Fibroblast of lung (primary cell): ENCODE data around the gene TESK2. TPM values are rescaled to one million over a fixed set of nuclear protein-coding genes. Genes with fewer than 3 reads are reported as not detected.

ENCODE experiments used
- DNase-seq, 2 donors: peaks; one replicate each; pipeline versions ENCODE4 v3.0.0 to v3.0.0-alpha.2; 2010; ENCODE audit warnings: low read depth in 2 of 2
- H2AFZ ChIP-seq: 2 replicates; pipeline ENCODE4 v1.5.1; 2012; ENCODE audit warnings: low read length, control low read depth, inconsistent platforms
- H3K27ac ChIP-seq: 2 replicates; pipeline ENCODE4 v1.5.1; 2011; ENCODE audit warnings: low read length, control low read depth; ENCODE audit not compliant: insufficient read depth
- H3K27me3 ChIP-seq: 2 replicates; pipeline ENCODE4 v1.5.1; 2011; ENCODE audit warnings: mild to moderate bottlenecking, low read length; ENCODE audit not compliant: control insufficient read depth, insufficient read depth
- H3K36me3 ChIP-seq: 2 replicates; pipeline ENCODE4 v1.5.1; 2011; ENCODE audit warnings: low read length; ENCODE audit not compliant: control insufficient read depth, insufficient read depth
- H3K4me1 ChIP-seq: 2 replicates; pipeline ENCODE4 v1.5.1; 2011; ENCODE audit warnings: low read length; ENCODE audit not compliant: control insufficient read depth, insufficient read depth; ENCODE audit errors: extremely low read depth
- H3K4me2 ChIP-seq: 2 replicates; pipeline ENCODE4 v1.5.1; 2011; ENCODE audit warnings: low read length, control low read depth; ENCODE audit not compliant: insufficient read depth; ENCODE audit errors: extremely low read depth
- H3K4me3 ChIP-seq, 4 experiments: fragments of 200-600 bp in 1 of 4; sonication (generic) in 1 of 4; replicated peaks in 1 of 4; 2 replicates each; pipeline ENCODE4 v1.5.1; 2011 to 2016; ENCODE audit warnings: low read length in 4 of 4, low read depth in 3 of 4, mild to moderate bottlenecking in 3 of 4, control low read depth in 2 of 4, inconsistent platforms in 1 of 4, mixed read lengths in 1 of 4; ENCODE audit not compliant: insufficient read depth in 1 of 4; ENCODE audit errors: control extremely low read depth in 1 of 4
- H3K79me2 ChIP-seq: 2 replicates; pipeline ENCODE4 v1.5.1; 2012; ENCODE audit warnings: mild to moderate bottlenecking, low read length, inconsistent platforms; ENCODE audit not compliant: control insufficient read depth, insufficient read depth
- H3K9ac ChIP-seq: 2 replicates; pipeline ENCODE4 v1.5.1; 2011; ENCODE audit warnings: mild to moderate bottlenecking, low read length, control low read depth; ENCODE audit not compliant: insufficient read depth
- H3K9me3 ChIP-seq: 2 replicates; pipeline ENCODE4 v1.5.1; 2012; ENCODE audit warnings: low read depth, low read length; ENCODE audit not compliant: control insufficient read depth, insufficient read depth
- H4K20me1 ChIP-seq: 2 replicates; pipeline ENCODE4 v1.5.1; 2011; ENCODE audit warnings: low read length; ENCODE audit not compliant: control insufficient read depth, insufficient read depth; ENCODE audit errors: extremely low read depth
- CTCF ChIP-seq, 2 donors: IDR thresholded peaks in 1 of 2; conservative IDR thresholded peaks in 1 of 2; 1 replicate in 1 of 2; 2 replicates in 1 of 2; pipeline ENCODE4 v1.5.1; 2011 to 2012; ENCODE audit warnings: low read length in 2 of 2, control low read depth in 1 of 2, inconsistent platforms in 1 of 2, low read depth in 1 of 2, mild to moderate bottlenecking in 1 of 2
- EZH2 ChIP-seq: IDR thresholded peaks from 2 replicates; pipeline ENCODE4 v1.5.1; 2012; ENCODE audit warnings: low read length, control low read depth, mild to moderate bottlenecking; ENCODE audit errors: missing control alignments
- polyA plus RNA-seq, 2 donors: library from polyadenylated mRNA; depleted of rRNA in 1 of 2; stranded (reverse) in 1 of 2; unstranded in 1 of 2; fragments of >200 nt; gene quantifications; 2 replicates each; pipeline ENCODE4 v1.2.1, GENCODE V29; 2011 to 2012; ENCODE audit warnings: missing spikeins in 1 of 2
- total RNA-seq: library from RNA; depleted of rRNA; stranded (reverse); fragments of >200 nt; gene quantifications from 2 replicates; pipeline ENCODE4 v1.2.1, GENCODE V29; 2014

Gene TESK2
- total and polyA plus RNA-seq, 2 donors (not counting 1 experiment from before 2014, with no cell fraction given) = 1.7 to 4.3 TPM

DNA sequence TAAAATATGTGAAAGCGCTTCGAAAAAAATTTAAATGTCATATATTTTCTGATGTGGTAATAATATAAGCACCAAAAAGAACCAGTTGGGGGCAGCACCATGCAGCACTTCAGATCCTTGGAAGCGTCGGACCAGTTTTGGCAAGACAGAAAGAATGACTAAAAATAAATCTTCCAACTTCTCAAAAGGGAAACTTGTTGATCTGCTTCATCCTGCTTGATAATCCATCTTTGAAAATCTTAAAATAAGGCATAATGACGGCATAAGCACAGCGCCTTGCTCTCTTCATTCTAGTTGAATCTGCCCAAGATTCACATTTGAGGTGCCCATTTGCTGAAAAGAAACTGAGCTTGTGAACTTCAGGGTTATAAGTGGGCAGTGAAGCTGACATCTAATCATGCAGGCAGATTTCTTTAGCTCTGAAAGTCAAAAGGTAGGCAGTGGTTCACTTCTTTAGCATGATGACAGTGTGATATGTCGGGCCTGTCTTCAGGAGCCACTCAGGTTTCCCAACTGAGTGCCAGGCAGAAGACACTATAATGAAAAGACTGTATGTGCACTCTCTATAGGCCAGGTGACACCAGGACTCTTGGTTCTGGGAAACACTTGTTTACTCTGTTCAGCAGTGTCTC, 131.0 kb downstream of the TESK2 start:
- Histone ChIP-seq H3K4me2 (peak overlapping the region; percentile 73), H3K9me3 (no peaks in the 10 kb centered on the region), H2AFZ (peak overlapping the region; percentile 25), H3K27me3 (no peaks in the 10 kb centered on the region), H3K79me2 (no peaks in the 10 kb centered on the region), H3K27ac (no peak overlapping the region), H3K4me1 (peaks cover 5% of the 10 kb centered on the region), H3K4me3 (no peak overlapping the region), H4K20me1 (no peaks in the 10 kb centered on the region), H3K36me3 (no peaks in the 10 kb centered on the region), H3K9ac (no peak overlapping the region)
- TF ChIP-seq EZH2 = no peak
- peak; percentile 56 to 70 for TF ChIP-seq CTCF (conservative IDR thresholded peaks at IDR 0.05 in 1 of 2, IDR thresholded peaks at IDR 0.05 in 1 of 2; ENCODE audit: low read depth in 1 of 2, low read length in 2 of 2)
- peak; percentile 51 to 84 for DNase-seq

DNA sequence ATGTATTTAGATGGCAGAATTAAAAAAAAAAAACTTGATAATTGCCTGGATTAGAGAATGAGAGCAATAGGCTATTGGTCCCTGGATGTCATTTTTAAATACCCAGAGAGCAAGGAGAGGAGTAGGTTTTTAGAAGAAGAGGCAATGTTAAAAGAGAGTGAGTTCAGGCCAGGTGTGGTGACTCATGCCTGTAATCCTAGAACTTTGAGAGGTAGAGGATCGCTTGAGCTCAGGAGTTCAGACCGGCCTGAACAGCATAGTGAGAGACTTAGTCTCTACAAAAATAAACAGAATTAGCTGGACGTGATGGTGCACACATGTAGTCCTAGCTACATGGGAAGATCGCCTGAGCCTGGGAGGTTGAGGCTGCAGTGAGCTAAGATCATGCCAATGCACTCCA, 134.8 kb downstream of the TESK2 start:
- no peaks in the 10 kb centered on the region for H3K9me3 ChIP-seq

DNA sequence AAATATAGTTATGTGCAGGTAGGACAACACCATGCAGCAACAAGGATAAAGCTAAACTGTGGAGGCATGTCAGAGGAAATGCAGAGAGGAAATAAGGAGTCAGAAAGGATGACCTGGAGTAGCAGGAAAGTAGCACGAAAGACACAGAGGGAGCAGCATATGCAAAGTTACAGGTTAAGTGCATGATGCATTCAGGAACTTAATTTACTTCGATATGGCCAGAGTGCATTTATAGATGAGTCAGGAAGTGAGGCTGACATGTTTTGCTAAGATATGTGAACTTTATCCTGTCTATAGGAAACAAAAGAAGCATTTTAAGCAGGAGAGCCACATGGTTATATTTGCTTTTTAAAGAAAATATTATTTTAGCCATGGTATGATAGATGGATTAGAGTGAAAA, 135.3 kb downstream of the TESK2 start:
- no peak overlapping the region for H3K27ac ChIP-seq
- no peaks in the 10 kb centered on the region for H3K36me3 ChIP-seq
- no peaks in the 10 kb centered on the region for H4K20me1 ChIP-seq
- H3K4me2 ChIP-seq = no peak overlapping the region
- H3K9me3 ChIP-seq = no peaks in the 10 kb centered on the region
- H3K9ac ChIP-seq = no peak overlapping the region
- no peak overlapping the region for H3K4me3 ChIP-seq
- no peaks in the 10 kb centered on the region for H3K79me2 ChIP-seq
- no peak for TF ChIP-seq EZH2
- no peak for TF ChIP-seq CTCF (conservative IDR thresholded peaks at IDR 0.05 in 1 of 2, IDR thresholded peaks at IDR 0.05 in 1 of 2; ENCODE audit: low read depth in 1 of 2, low read length in 2 of 2)
- H3K27me3 ChIP-seq = no peaks in the 10 kb centered on the region
- H2AFZ ChIP-seq = no peak overlapping the region
- H3K4me1 ChIP-seq = peaks cover 5% of the 10 kb centered on the region
- no peak for DNase-seq

More for the DNA sequence above, 134.8 kb downstream of the TESK2 start:
- Histone ChIP-seq H3K9ac (no peak overlapping the region), H3K4me1 (peaks cover 5% of the 10 kb centered on the region), H3K27me3 (no peaks in the 10 kb centered on the region), H3K79me2 (no peaks in the 10 kb centered on the region), H3K4me2 (no peak overlapping the region), H3K36me3 (no peaks in the 10 kb centered on the region), H3K4me3 (no peak overlapping the region), H3K27ac (no peak overlapping the region), H4K20me1 (no peaks in the 10 kb centered on the region), H2AFZ (no peak overlapping the region)
- no peak for TF ChIP-seq EZH2
- TF ChIP-seq CTCF (conservative IDR thresholded peaks at IDR 0.05 in 1 of 2, IDR thresholded peaks at IDR 0.05 in 1 of 2; ENCODE audit: low read depth in 1 of 2, low read length in 2 of 2) = no peak
- peak in 1 of 2 donors; percentile 16 for DNase-seq
